Endodermal cell (in vitro differentiated cells): Measurements from ENCODE around the gene RCAN2. TPM values are rescaled to one million over a fixed set of nuclear protein-coding genes. Genes with fewer than 3 reads are reported as not detected.

Experiments used
- DNase-seq: peaks from one replicate; pipeline ENCODE4 v3.0.0-alpha.2; 2017
- H3K27ac ChIP-seq: 2 replicates; pipeline ENCODE4 v1.5.1; 2013; ENCODE audit warnings: mild to moderate bottlenecking, low read depth, low read length, moderate library complexity
- H3K27me3 ChIP-seq: 2 replicates; pipeline ENCODE4 v1.6.1; 2013; ENCODE audit warnings: mild to moderate bottlenecking, low read length, moderate library complexity; ENCODE audit not compliant: insufficient read depth, control insufficient read depth, poor library complexity, severe bottlenecking
- H3K36me3 ChIP-seq: 2 replicates; pipeline ENCODE4 v1.7.0; 2013; ENCODE audit warnings: mild to moderate bottlenecking, low read length, moderate library complexity; ENCODE audit not compliant: control insufficient read depth, insufficient read depth
- H3K4me1 ChIP-seq: one replicate; pipeline ENCODE4 v1.7.0; 2013; ENCODE audit warnings: low read length; ENCODE audit not compliant: control insufficient read depth, insufficient read depth
- H3K4me3 ChIP-seq: 2 replicates; pipeline ENCODE4 v1.5.1; 2013; ENCODE audit warnings: mild to moderate bottlenecking, low read length, moderate library complexity
- H3K9ac ChIP-seq: 2 replicates; pipeline ENCODE4 v1.6.1; 2013; ENCODE audit warnings: mild to moderate bottlenecking, low read length, moderate library complexity; ENCODE audit not compliant: poor library complexity, severe bottlenecking; ENCODE audit errors: extremely low read depth
- H3K9me3 ChIP-seq: 2 replicates; pipeline ENCODE4 v1.6.1; 2013; ENCODE audit warnings: mild to moderate bottlenecking, low read length, moderate library complexity; ENCODE audit not compliant: control insufficient read depth
- H3K27ac Mint-ChIP-seq: 2 replicates; pipeline ENCODE4 v1.8.0; 2020; ENCODE audit warnings: mixed read lengths
- H3K27me3 Mint-ChIP-seq: 2 replicates; pipeline ENCODE4 v1.8.0; 2021; ENCODE audit warnings: mild to moderate bottlenecking, mixed read lengths; ENCODE audit not compliant: insufficient read depth
- H3K36me3 Mint-ChIP-seq: 2 replicates; pipeline ENCODE4 v1.8.0; 2020; ENCODE audit warnings: low read depth, mixed read lengths
- H3K4me1 Mint-ChIP-seq: 2 replicates; pipeline ENCODE4 v1.8.0; 2020; ENCODE audit warnings: mixed read lengths
- H3K4me3 Mint-ChIP-seq: 2 replicates; pipeline ENCODE4 v1.8.0; 2020; ENCODE audit warnings: mild to moderate bottlenecking, moderate library complexity, mixed read lengths
- H3K9me3 Mint-ChIP-seq: 2 replicates; pipeline ENCODE4 v1.8.0; 2020; ENCODE audit warnings: mild to moderate bottlenecking, mixed read lengths
- CTCF ChIP-seq: fragments of 200-600 bp; sonication (generic); conservative IDR thresholded peaks from 2 replicates; pipeline ENCODE4 v1.5.0; 2021; ENCODE audit warnings: antibody characterized with exemption, mild to moderate bottlenecking
- WGBS, 2 experiments: methylation state at CpG; one replicate each; pipeline versions ENCODE4 v1.1.5 to v1.1.7; 2013; ENCODE audit warnings: missing lambda C conversion rate in 2 of 2, mixed read lengths in 1 of 2; ENCODE audit not compliant: insufficient coverage in 1 of 2, insufficient read length in 1 of 2; 5-methylcytosine and 5-hydroxymethylcytosine counted together
- total RNA-seq, 2 donors: library from RNA; stranded (reverse); fragmentation: NEBNext Ultra II Directional in 1 of 2; extraction: Animal tissue kit (Norgen Biotek cat#: 25700) in 1 of 2; gene quantifications; 2 replicates in 1 of 2; 3 replicates in 1 of 2; pipeline ENCODE4 v1.2.1, GENCODE V29; 2021

Gene RCAN2
- total RNA-seq, 2 donors from 2014 or later, result 15.7 to 16.7 TPM

DNA sequence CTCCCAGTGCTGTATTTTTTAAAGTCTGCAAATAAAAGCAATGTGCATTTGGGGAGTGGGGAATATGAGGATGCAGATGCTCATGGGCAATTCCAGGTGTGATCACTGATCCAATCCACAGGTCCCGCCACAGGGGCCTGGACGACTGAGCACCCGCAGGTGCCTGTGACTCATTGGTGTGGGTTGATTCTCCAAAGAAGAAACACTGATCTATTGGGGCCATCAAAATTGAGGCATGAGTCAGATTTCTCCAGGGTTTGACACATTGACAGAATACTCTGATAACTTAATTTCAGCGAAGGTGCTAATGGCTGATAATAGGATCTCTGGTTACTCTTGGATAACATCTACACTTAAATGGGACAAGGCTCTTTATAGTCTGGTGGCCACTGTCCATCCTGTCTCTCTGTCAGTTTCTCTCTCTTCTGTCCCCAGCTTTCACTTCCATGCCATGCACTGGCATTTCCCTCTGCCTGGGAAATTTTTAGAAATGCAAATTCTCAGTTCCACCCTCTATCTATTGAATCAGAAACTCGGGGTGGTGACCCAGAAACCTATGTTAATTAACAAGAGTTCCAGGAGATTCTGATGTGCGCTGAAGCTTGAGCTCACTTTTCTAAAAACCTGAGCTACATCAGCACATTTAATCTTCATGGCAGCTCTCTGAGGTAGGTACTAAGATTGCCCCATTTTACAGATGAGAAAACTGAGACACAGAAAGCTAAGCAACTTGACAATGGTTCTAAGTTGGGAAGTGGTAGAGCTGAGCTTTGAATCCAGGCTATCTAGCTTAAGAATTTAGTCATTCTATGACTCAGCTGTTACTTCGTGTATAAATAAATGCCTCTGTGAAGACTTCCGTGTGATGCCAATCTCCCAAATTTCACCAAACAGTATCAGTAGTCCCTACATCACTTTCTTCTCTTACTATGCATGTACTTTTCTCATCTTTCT lies 10.2 kb upstream of the RCAN2 start:
- DNase-seq, result no peak
- Histone ChIP-seq H3K4me1 (no peaks in the 10 kb centered on the region), H3K27ac (no peak overlapping the region), H3K9ac (no peak overlapping the region), H3K36me3 (no peaks in the 10 kb centered on the region), H3K9me3 (no peaks in the 10 kb centered on the region), H3K4me3 (no peak overlapping the region), H3K27me3 (no peaks in the 10 kb centered on the region)
- peaks cover 4% of the 10 kb centered on the region for H3K4me1 Mint-ChIP-seq
- no peaks in the 10 kb centered on the region for H3K27me3 Mint-ChIP-seq
- WGBS, 2 experiments, result 91 to 92% methylated on average over 7 to 8 of the region's 8 CpGs
- H3K9me3 Mint-ChIP-seq, result no peaks in the 10 kb centered on the region
- H3K36me3 Mint-ChIP-seq, result no peaks in the 10 kb centered on the region
- no peak overlapping the region for H3K4me3 Mint-ChIP-seq
- TF ChIP-seq CTCF, result no peak
- no peak overlapping the region for H3K27ac Mint-ChIP-seq

DNA sequence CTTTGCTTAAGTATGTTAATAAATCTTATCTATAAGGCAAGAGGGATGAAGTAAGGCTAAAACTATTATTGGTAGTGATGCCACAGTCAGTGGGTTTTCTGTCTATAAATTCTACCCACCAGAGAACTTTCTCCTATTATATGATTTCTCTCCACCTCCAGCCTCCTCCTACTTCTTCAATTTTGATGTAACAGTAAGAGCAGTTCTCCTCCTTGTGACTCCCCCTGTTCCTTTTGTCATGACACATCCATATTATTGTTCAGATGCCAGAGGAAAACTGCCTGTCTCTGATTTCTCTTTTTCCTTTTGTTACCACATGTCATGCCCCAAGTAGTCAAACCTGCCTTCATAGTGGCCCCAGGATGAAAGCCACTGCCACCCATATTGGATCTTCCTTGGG lies 9.1 kb upstream of the RCAN2 start:
- Mint-ChIP-seq H3K4me3 (no peak overlapping the region), H3K9me3 (no peaks in the 10 kb centered on the region), H3K4me1 (peaks cover 4% of the 10 kb centered on the region), H3K36me3 (no peaks in the 10 kb centered on the region), H3K27me3 (no peaks in the 10 kb centered on the region), H3K27ac (no peak overlapping the region)
- H3K4me3 ChIP-seq, result no peak overlapping the region
- no peak overlapping the region for H3K27ac ChIP-seq
- TF ChIP-seq CTCF, result no peak
- H3K27me3 ChIP-seq, result no peaks in the 10 kb centered on the region
- no peaks in the 10 kb centered on the region for H3K9me3 ChIP-seq
- H3K4me1 ChIP-seq, result no peaks in the 10 kb centered on the region
- H3K9ac ChIP-seq, result no peak overlapping the region
- DNase-seq, result no peak
- no peaks in the 10 kb centered on the region for H3K36me3 ChIP-seq

DNA sequence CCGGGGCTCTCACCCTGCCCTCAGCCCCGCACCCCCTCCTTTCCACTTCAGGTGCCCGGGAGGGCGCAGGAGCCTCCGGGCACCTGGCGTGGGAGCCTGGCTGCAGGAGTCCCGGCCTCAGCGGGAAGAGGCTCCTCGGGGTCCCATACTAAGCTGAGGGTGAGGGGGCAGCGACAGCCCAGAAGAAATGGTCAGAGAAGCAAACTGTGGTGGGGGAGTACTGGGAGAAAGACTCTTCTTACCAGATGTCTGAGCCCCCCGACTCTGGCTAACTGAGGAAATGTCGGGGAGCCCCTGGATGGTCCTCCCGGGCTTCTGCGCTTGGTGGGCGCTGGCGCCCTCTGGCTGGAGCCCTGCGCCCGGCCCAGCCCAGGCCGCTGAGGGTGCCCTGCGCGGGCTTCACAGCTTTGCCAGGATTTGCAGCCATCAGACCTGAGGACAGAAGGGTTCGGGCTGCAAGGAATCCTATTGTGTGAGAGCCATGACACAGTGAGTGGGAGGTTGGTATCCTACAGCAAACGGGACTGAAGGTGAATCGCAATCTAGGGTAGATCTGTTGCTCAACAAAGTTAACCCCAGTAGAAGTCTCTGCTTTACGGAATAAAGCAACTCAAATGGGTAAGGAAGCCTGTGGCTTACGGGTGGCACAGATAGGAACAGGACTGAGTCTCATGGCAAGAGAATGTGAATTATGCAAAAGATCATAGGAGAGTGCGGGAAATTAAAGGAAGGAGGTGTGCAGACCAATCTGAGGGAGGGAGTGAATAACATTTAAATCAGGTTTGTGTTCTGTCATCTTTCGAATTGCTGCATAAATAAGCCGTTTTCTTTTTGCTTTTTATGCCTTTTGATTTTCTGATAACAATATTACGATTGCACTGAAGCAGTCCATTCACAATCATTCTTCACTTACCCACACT lies 639 bp upstream of the RCAN2 start:
- Mint-ChIP-seq H3K4me3 (peak overlapping the region; percentile 66), H3K27ac (no peak overlapping the region), H3K9me3 (no peaks in the 10 kb centered on the region), H3K27me3 (peaks cover 66% of the 10 kb centered on the region), H3K36me3 (no peaks in the 10 kb centered on the region), H3K4me1 (peaks cover 32% of the 10 kb centered on the region)
- Histone ChIP-seq H3K27ac (no peak overlapping the region), H3K4me3 (peak overlapping the region; percentile 82), H3K4me1 (peaks cover 7% of the 10 kb centered on the region), H3K27me3 (peaks cover 63% of the 10 kb centered on the region), H3K9ac (no peak overlapping the region), H3K9me3 (no peaks in the 10 kb centered on the region), H3K36me3 (no peaks in the 10 kb centered on the region)
- DNase-seq, result peak; percentile 86
- TF ChIP-seq CTCF, result peak; percentile 73
- WGBS, 2 experiments, result 13 to 31% methylated on average over 9 to 30 of the region's 30 CpGs
